H1 (cell line): ENCODE measurements around the gene ACSM2A.

ENCODE experiments used
- CTCF ChIP-seq, 3 experiments: IDR thresholded peaks; 1 replicate in 2 of 3; 2 replicates in 1 of 3; pipeline versions ENCODE4 v1.5.1 to v1.6.1; 2011; ENCODE audit warnings: low read length in 3 of 3, mild to moderate bottlenecking in 3 of 3, inconsistent platforms in 2 of 3, low read depth in 1 of 3, moderate library complexity in 1 of 3; ENCODE audit not compliant: insufficient read depth in 1 of 3; ENCODE audit errors: control extremely low read depth in 1 of 3
- EZH2 ChIP-seq: fragments of 200-600 bp; sonication (generic); IDR thresholded peaks from 2 replicates; pipeline ENCODE4 v1.7.1; 2012; ENCODE audit warnings: low read depth, mild to moderate bottlenecking, moderate library complexity, low read length, inconsistent platforms; ENCODE audit not compliant: severe bottlenecking
- TF ChIP-seq, protein P1 (sequence below): IDR thresholded peaks from 2 replicates; pipeline ENCODE4 v1.6.1; 2012; ENCODE audit warnings: inconsistent platforms

DNA sequence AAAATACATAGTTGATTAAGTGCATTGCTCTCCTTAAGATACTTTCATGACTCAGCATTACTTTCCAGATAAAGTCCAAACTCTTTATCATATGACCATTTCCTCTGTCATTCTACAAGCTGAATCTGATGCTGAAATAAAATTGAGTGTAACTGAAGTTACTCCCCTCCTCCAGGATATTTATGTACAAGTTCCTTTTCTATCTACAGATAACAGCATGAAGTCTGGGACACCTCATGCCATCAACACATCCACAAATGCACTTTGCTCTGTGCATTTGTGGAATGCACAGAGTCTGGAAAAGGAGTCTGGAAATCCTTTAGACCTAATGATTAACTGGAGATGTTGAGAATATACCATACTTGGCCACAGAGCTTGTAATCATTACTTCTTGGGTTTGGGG lies 64.4 kb downstream of the ACSM2A start:
- no peak for TF ChIP-seq EZH2
- TF ChIP-seq CTCF (IDR thresholded peaks at IDR 0.05; ENCODE audit: control extremely low read depth in 1 of 3, insufficient read depth in 1 of 3, low read depth in 1 of 3, low read length in 3 of 3) = no peak
- TF ChIP-seq, protein P1, sequence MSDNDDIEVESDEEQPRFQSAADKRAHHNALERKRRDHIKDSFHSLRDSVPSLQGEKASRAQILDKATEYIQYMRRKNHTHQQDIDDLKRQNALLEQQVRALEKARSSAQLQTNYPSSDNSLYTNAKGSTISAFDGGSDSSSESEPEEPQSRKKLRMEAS = no peak
